Mammary epithelial cell (primary cell): ENCODE results near the gene PRCP.

Source experiments
- EZH2 ChIP-seq: IDR thresholded peaks from 2 replicates; pipeline ENCODE4 v1.6.1; 2012; ENCODE audit warnings: low read length, inconsistent platforms, borderline replicate concordance
- TF ChIP-seq, protein P1 (sequence below), 2 donors: IDR thresholded peaks in 1 of 2; conservative IDR thresholded peaks in 1 of 2; 2 replicates each; pipeline ENCODE4 v1.5.1; 2011 to 2012; ENCODE audit warnings: inconsistent platforms in 2 of 2, low read length in 2 of 2, mild to moderate bottlenecking in 2 of 2, control low read depth in 1 of 2, low read depth in 1 of 2; ENCODE audit not compliant: insufficient read depth in 1 of 2; ENCODE audit errors: extremely low read depth in 1 of 2

GRCh38 chr11:82863209-82863608 lies 37.0 kb downstream of the PRCP start:
- TF ChIP-seq, protein P1, sequence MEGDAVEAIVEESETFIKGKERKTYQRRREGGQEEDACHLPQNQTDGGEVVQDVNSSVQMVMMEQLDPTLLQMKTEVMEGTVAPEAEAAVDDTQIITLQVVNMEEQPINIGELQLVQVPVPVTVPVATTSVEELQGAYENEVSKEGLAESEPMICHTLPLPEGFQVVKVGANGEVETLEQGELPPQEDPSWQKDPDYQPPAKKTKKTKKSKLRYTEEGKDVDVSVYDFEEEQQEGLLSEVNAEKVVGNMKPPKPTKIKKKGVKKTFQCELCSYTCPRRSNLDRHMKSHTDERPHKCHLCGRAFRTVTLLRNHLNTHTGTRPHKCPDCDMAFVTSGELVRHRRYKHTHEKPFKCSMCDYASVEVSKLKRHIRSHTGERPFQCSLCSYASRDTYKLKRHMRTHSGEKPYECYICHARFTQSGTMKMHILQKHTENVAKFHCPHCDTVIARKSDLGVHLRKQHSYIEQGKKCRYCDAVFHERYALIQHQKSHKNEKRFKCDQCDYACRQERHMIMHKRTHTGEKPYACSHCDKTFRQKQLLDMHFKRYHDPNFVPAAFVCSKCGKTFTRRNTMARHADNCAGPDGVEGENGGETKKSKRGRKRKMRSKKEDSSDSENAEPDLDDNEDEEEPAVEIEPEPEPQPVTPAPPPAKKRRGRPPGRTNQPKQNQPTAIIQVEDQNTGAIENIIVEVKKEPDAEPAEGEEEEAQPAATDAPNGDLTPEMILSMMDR (conservative IDR thresholded peaks at IDR 0.05 in 1 of 2, IDR thresholded peaks at IDR 0.05 in 1 of 2; ENCODE audit: extremely low read depth in 1 of 2, insufficient read depth in 1 of 2, low read depth in 1 of 2, low read length in 2 of 2): no peak
- TF ChIP-seq EZH2: no peak
